ENCODE results near the gene ATP6V0D1.

Gene ATP6V0D1

DNA sequence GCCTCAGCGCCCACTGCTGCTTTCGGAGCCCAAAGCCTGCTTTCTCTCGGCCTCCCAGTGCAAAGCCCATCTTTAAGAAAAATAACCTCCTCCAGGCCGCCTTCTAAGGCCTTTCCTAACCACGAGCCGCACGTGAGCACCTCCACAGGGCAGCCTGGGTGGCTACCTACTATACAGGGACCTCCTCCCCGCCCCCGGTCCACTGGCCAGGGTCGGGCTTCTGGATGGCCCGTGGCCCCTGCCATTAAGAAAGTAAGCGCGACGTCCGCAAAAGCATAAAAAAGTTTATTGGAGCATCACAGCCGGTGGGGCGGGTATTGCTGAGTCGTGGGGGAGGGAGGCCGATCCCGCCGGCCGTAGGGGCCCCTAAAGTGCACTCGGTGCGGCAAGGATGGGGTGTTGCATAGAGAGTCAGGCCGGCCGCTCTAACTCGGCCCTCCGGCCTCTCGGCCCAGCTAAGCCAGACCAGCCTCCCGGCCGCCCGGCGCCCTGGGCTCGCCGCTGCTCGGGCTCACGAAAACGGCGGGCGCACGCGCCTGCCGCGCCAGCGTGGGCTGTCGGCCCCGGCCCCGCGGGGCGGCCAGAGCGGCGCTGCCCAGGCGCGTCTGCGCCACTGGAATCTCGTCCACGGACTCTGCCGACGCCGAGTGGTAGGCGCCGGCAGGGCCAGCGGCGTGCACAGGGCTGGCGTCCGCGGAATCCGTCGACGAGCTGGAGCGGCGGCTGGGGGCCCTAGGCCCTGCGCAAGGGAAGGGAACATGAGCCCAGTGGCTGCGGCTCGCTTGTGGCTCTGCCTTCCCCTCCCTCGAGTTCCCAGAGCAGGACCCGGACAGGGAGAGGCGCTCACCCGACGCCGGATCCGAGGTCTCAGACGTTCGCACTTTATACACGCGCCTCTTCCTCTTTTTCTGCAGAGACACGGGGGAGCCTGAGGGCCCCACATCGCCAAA, 86.5 kb downstream of the ATP6V0D1 start:
- no peak for DNase-seq (ENCODE audit: low read depth in 1 of 2, low spot score in 1 of 2)

DNA sequence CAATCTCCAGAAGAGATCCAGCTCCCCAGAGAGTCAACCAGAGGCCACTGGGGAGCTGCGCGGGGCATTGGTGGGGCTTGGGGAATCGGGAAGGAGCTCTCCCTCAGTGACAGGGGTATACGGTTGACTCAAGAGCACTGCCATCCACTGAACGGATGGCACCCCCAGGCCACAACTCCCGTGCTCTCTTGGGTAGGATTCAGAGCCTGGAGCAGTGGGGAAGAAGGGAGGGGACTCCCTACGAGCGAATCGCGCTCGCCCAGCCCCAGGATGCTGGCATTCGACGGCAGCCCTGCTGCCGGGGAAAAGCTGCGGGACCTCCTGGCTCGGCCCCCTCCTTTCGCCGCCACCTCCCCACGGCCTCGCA, 87.2 kb downstream of the ATP6V0D1 start:
- no peak for DNase-seq (ENCODE audit: low read depth in 1 of 2, low spot score in 1 of 2)

DNA sequence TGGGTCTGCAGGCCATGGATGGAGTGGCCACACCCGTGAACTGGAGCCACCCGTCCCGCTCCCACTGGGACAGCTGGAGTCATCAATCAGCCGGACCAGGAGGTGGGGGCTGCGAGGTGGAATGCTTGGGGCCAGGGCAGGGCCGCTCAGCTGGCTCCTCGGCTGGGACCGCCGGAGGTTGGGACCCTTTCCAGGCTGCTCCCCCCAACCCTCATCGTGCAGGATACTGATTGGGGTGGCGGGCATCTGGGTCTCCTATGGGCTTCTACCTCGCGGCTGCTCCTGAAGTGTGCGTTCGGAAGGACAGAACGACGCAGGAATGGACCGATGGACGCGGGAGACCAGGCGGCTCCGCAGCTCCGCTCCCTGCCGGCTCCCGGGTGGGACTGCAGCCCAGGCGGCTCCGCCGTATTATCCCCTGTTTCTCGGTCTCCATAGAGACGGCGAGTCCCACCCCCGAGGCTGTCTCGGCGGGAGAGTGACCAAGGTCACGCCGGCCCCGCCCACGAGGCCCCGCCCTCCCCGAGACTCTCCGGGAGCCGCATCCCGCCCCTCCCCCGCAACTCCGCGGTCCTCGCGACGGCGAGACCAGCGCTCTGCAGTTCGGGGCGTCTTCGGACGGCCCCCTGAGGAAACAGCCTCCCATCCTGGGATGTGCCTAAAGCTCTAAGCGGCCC, 87.7 kb downstream of the ATP6V0D1 start, which contains the start of gene TPPP3:
Gene TPPP3, minus strand, starts transcription at position 388 of the 677 bp plus-strand sequence. CDS start 2,387 bp downstream, outside the sequence.
- no peak for DNase-seq (ENCODE audit: low read depth in 1 of 2, low spot score in 1 of 2)

DNA sequence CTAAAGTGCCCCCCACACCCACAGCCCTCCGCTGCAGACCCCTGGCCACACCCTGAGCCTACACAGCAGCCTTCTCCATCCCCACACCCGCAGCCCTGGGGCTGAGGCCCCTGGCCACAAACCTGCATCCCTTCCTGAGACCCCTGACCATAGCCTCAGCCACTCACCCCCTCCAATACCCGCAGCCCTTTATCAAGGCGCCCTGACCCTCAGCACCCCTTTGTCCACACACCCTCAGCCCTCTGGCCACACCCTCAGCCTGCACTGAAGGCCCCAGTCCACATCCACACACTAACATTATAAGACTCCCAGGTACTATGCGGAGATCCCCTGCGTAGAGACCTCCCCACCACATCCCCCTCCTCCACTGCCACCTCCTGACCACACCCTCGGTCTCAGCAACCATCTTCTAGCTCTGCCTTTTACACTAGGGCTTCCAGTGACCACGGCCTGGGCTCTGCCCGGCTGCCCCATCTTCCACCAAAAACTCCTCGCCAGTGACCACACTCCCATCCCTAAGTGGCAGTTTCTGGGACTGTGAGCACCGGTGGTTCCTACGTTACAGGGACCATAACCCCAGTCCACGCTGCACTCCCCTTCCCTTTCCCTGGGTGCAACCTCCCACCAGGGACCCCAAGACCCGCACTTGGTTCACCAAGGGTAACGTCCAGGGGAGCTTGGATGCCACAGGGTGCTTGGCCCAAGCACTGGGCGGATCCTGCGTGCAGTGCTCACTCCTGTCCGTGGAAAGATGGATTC, 88.5 kb downstream of the ATP6V0D1 start:
- no peak for DNase-seq (ENCODE audit: low read depth in 1 of 2, low spot score in 1 of 2)

DNA sequence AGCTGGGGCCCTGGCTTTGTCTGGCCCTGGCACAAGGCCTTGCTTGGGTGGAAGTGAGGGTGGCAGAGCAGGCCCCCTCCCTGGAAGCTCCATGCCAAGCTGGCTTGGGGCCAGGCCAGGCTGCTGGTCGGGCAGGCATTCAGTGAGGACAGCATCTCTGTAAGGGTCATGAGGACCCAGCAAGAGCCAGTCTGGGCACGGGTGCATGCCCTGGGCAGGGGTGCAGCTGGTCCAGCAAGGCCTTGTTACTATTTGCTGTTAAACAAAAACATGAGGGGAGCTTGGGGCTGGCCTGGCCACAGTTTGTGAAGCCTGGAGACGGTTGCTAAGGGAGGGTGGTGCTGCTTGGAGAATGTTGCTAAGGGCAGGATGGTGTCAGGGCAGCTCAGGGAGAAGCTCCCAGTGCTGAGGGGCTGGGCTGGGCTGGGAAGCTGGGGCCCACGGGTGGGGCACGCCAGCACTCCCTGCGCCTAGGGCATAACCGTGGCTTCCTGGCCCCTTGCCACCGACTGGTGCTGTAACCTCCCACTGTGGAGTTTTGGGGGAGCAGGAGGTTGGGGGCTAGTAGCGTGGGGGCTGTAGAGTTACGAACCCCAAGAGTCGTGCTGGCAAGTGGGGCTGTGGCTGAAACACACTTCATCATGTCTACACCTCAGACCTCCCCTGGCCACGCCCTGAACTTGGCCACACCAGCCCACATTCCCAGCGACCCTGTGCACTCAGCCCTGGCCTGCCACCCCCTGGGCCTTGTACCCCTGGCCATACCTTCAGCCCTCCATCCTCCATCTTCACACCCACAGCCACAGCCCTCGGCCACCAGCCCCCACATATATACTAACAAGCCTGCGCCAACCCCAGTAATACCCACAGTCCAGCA, 89.3 kb downstream of the ATP6V0D1 start:
- no peak for DNase-seq (ENCODE audit: low read depth in 1 of 2, low spot score in 1 of 2)

DNA sequence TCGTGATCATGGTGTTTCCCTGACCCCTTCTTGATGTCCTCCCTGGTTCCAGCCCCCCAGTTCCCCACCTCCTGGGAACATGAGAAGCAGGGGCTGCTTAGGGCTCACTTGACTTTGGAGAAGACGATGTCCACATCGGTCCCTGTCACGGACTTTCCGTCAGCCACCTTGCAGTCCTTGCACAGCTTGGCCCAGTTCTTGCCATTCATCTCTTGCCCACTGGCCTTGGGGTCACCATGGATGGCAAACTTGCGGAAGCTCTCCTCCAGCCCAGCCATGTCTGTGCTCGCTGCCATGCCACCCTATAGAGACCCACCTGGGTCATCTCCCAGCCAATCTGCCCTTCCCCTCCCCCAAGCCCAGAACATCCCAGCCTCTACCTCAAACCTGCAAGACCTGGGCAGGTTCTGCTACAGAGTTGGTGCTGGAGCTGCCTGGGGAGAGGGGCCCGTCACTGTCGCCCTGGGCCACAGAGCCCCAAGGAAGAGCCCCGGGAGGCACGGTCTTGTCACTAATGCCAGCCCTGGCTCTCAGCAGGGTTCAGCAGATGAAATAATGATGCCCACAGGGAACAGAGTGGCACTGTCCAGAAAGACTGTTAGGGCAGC, 90.0 kb downstream of the ATP6V0D1 start:
- DNase-seq (ENCODE audit: low read depth in 1 of 2, low spot score in 1 of 2): no peak

DNA sequence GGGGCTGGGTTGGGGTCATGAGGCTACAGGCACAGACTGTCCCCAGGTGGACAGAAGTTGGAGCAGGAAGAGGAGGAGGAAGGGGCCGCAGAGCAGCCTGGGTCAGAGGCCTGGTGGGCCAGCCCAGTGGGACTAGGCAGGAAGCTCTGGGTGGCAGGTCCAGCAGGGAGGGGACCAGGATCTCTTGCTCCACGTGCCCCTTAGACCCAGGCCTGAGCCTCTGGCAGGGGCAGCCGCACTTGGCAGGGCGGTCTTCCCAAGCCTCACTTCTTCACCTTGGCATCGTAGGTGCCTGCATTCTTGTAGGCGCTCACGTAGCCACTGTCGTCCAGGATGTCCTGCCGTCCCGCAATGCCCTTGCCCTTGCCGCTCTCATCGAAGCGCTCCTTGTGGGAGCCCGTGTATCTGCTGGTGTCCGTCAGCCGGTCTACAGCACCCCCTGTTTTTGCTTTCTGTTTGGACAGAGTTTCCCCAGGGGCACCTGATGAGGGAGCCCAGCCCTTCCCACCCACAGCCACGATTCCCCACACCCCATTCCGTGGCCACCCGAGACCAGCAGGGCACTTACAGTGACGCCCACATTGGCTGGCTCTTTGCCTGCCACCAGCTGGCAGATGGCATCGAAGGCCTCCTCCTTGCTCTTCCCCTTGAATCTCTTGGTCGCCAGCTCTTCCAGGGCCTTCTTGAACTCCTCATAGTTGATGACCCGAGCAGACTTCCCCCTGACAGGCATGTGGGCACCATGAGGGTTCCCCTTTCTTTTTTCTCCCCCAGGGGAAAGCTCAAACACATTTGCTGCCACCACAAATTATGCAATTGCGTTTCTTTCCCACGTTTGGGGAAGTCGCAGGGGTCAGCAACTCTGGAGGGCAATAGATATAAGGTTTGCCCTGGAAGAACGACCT, 90.8 kb downstream of the ATP6V0D1 start:
- DNase-seq (ENCODE audit: low read depth in 1 of 2, low spot score in 1 of 2): no peak

DNA sequence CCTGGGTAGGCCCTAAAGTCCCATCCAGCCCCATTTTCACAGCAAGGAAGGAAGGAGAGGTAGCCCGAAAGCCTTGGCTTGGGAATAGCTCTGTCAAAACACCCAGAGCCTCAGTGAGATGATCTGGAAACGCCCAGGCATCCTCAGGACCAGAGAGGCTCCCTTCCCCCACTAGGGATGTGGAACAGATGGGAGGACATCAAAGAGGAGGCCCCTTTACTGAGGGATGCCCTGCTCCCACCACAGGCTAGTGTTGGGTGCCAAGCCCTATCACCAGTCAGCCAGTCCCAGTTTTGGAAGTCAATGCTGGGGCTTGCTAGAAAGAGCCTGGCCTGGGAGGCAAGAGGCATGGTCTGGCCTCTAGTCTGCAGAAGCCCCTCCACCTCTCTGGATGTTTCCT, 92.4 kb downstream of the ATP6V0D1 start:
- no peak for DNase-seq (ENCODE audit: low read depth in 1 of 2, low spot score in 1 of 2)

DNA sequence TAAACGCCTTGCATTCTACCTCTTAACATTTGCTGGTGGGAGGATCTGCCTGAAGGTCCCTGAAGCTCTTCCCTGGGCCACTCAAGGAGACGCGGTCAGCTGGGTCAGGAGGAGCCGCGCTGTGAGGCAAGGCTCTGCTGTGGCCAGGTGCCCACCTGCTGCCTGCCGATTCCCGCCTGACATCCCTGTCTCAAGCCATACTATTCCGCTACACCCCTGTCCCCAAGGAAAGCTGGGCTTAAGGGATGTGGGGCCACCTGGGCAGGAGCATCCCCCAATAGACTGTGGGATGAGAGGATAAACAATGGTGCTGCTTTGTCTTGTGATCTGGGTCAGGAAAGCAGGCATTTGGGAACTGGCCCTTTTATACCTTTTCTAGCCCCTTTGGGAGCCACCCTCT, 92.8 kb downstream of the ATP6V0D1 start:
- no peak for DNase-seq (ENCODE audit: low read depth in 1 of 2, low spot score in 1 of 2)

Data from activated T-helper 1 cell treated with anti-CD3 and anti-CD28 coated beads, Interleukin-2, amount 50 U/mL, for 16 hours (primary cell).